Measurements from ENCODE around the gene ASS1. TPM values are rescaled to one million over a fixed set of nuclear protein-coding genes. Genes with fewer than 3 reads are reported as not detected.

Gene ASS1
- total and polyA plus RNA-seq, 2 donors (not counting 1 experiment from before 2014, with no cell fraction given), result 0.30 to 0.44 TPM

- Histone ChIP-seq H3K4me1 (ENCODE audit: control insufficient read depth in 2 of 2, insufficient read depth in 2 of 2, low read length in 2 of 2) (no peaks in the 10 kb centered on the region), H4K20me1 (ENCODE audit: control insufficient read depth, insufficient read depth, low read length, poor library complexity, severe bottlenecking) (no peaks in the 10 kb centered on the region), H3K79me2 (ENCODE audit: control insufficient read depth, insufficient read depth, low read length) (no peaks in the 10 kb centered on the region), H2AFZ (ENCODE audit: insufficient read depth, low read depth, low read length, poor library complexity, severe bottlenecking) (no peak overlapping the region), H3K4me3 (ENCODE audit: control extremely low read depth in 1 of 5, extremely low read depth in 1 of 5, insufficient read depth in 1 of 5, low read depth in 2 of 5, low read length in 4 of 5) (no peak overlapping the region), H3K9ac (ENCODE audit: low read length) (no peak overlapping the region), H3K27ac (ENCODE audit: low read length in 2 of 2) (no peak overlapping the region), H3K27me3 (replicated peaks in 1 of 4; ENCODE audit: control extremely low read depth in 1 of 4, control insufficient read depth in 3 of 4, insufficient read depth in 4 of 4, low read length in 3 of 4) (peaks cover 0 to 9% (median 1%) of the 10 kb centered on the region in 4 experiments), H3K9me3 (ENCODE audit: control extremely low read depth in 1 of 3, control insufficient read depth in 2 of 3, insufficient read depth in 1 of 3, low read length in 2 of 3) (no peaks in the 10 kb centered on the region), H3K36me3 (replicated peaks in 1 of 2; ENCODE audit: control extremely low read depth in 1 of 2, control insufficient read depth in 1 of 2, extremely low read depth in 1 of 2, insufficient read depth in 2 of 2, low read length in 1 of 2) (no peaks in the 10 kb centered on the region), H3K4me2 (replicated peaks; ENCODE audit: low read depth, low read length, poor library complexity, severe bottlenecking) (no peak overlapping the region)
- Mint-ChIP-seq H3K4me1 (no peaks in the 10 kb centered on the region), H3K9me3 (ENCODE audit: insufficient read depth) (no peaks in the 10 kb centered on the region), H3K27me3 (peaks cover 21% of the 10 kb centered on the region), H3K27ac (no peak overlapping the region), H3K4me3 (no peak overlapping the region)
- DNase-seq, result no peak
- ChIA-PET CTCF (no interaction called here), POLR2A (no interaction called here)
- TF ChIP-seq EZH2 (IDR thresholded peaks at IDR 0.05; ENCODE audit: borderline replicate concordance, insufficient read depth, low read depth, low read length, poor library complexity, severe bottlenecking) (no peak), CTCF (IDR thresholded peaks at IDR 0.05) (peak; percentile 15)
- 53% methylated on average over 20 of the region's 23 CpGs for whole genome bisulfite sequencing (ENCODE audit: insufficient coverage)
- no peak for ATAC-seq (ENCODE audit: low read depth)
- intact Hi-C loops (cut with micrococcal nuclease), result no loop called here
Measured at GRCh38 chr9:130451509-130452388, 7.0 kb downstream of the ASS1 start.

GRCh38 chr9:130452835-130453234, 8.1 kb downstream of the ASS1 start:
- H3K4me1 ChIP-seq (ENCODE audit: control insufficient read depth in 2 of 2, insufficient read depth in 2 of 2, low read length in 2 of 2), result no peaks in the 10 kb centered on the region
- no peaks in the 10 kb centered on the region for H3K9me3 ChIP-seq (ENCODE audit: control extremely low read depth in 1 of 3, control insufficient read depth in 2 of 3, insufficient read depth in 1 of 3, low read length in 2 of 3)
- no peak overlapping the region for H3K27ac ChIP-seq (ENCODE audit: low read length in 2 of 2)
- H3K27ac Mint-ChIP-seq, result no peak overlapping the region
- intact Hi-C loops (cut with micrococcal nuclease), result no loop called here
- DNase-seq, result no peak
- H3K4me3 Mint-ChIP-seq, result no peak overlapping the region
- no peaks in the 10 kb centered on the region for H3K9me3 Mint-ChIP-seq (ENCODE audit: insufficient read depth)
- 87% methylated on average over 4 of the region's 4 CpGs for WGBS (ENCODE audit: insufficient coverage)
- no peaks in the 10 kb centered on the region for H4K20me1 ChIP-seq (ENCODE audit: control insufficient read depth, insufficient read depth, low read length, poor library complexity, severe bottlenecking)
- CTCF ChIA-PET, result interaction anchor here (0.6 kb wide), 1 partner anchor 233 kb away, joined by 3 read pairs; no protein-coding TSS in a partner anchor
- no peaks in the 10 kb centered on the region for H3K36me3 ChIP-seq (replicated peaks in 1 of 2; ENCODE audit: control extremely low read depth in 1 of 2, control insufficient read depth in 1 of 2, extremely low read depth in 1 of 2, insufficient read depth in 2 of 2, low read length in 1 of 2)
- ATAC-seq (ENCODE audit: low read depth), result no peak
- no peak overlapping the region for H3K4me2 ChIP-seq (replicated peaks; ENCODE audit: low read depth, low read length, poor library complexity, severe bottlenecking)
- peaks cover 16% of the 10 kb centered on the region for H3K27me3 Mint-ChIP-seq
- no peak overlapping the region for H3K9ac ChIP-seq (ENCODE audit: low read length)
- H3K79me2 ChIP-seq (ENCODE audit: control insufficient read depth, insufficient read depth, low read length), result no peaks in the 10 kb centered on the region
- H2AFZ ChIP-seq (ENCODE audit: insufficient read depth, low read depth, low read length, poor library complexity, severe bottlenecking), result no peak overlapping the region
- no peak overlapping the region for H3K4me3 ChIP-seq (ENCODE audit: control extremely low read depth in 1 of 5, extremely low read depth in 1 of 5, insufficient read depth in 1 of 5, low read depth in 2 of 5, low read length in 4 of 5)
- POLR2A ChIA-PET, result no interaction called here
- no peaks in the 10 kb centered on the region for H3K4me1 Mint-ChIP-seq
- TF ChIP-seq EZH2 (IDR thresholded peaks at IDR 0.05; ENCODE audit: borderline replicate concordance, insufficient read depth, low read depth, low read length, poor library complexity, severe bottlenecking) (no peak), CTCF (IDR thresholded peaks at IDR 0.05) (no peak)
- H3K27me3 ChIP-seq (replicated peaks in 1 of 4; ENCODE audit: control extremely low read depth in 1 of 4, control insufficient read depth in 3 of 4, insufficient read depth in 4 of 4, low read length in 3 of 4), result peaks cover 0 to 6% (median 0%) of the 10 kb centered on the region in 4 experiments
